HFFc6 (cell line): ENCODE results near the gene RASGRP4. TPM values are rescaled to one million over a fixed set of nuclear protein-coding genes. Genes with fewer than 3 reads are reported as not detected.
A peak's percentile ranks its signal among the peaks of the same experiment; 100 is the strongest.

Source experiments
- DNase-seq: peaks from one replicate; pipeline ENCODE4 v3.0.0-alpha.2; 2018
- H3K27ac Mint-ChIP-seq: 2 replicates; pipeline ENCODE4 v1.8.0; 2020; ENCODE audit warnings: mild to moderate bottlenecking, mixed read lengths
- H3K27me3 Mint-ChIP-seq: 2 replicates; pipeline ENCODE4 v1.8.0; 2021; ENCODE audit warnings: mild to moderate bottlenecking, moderate library complexity, mixed read lengths; ENCODE audit not compliant: insufficient read depth
- H3K36me3 Mint-ChIP-seq: 2 replicates; pipeline ENCODE4 v1.8.0; 2021; ENCODE audit warnings: low read depth, mixed read lengths
- H3K4me1 Mint-ChIP-seq: 2 replicates; pipeline ENCODE4 v1.8.0; 2020; ENCODE audit warnings: low read depth, mixed read lengths
- H3K4me3 Mint-ChIP-seq: 2 replicates; pipeline ENCODE4 v1.8.0; 2020; ENCODE audit warnings: mild to moderate bottlenecking, moderate library complexity, mixed read lengths
- H3K9me3 Mint-ChIP-seq: 2 replicates; pipeline ENCODE4 v1.8.0; 2020; ENCODE audit warnings: mild to moderate bottlenecking, mixed read lengths
- total RNA-seq, 6 experiments: library from RNA; stranded (reverse); fragmentation: NEBNext Ultra II Directional; extraction: Animal tissue kit (Norgen Biotek cat#: 25700); gene quantifications; 2 replicates in 1 of 6; 3 replicates in 5 of 6; pipeline ENCODE4 v1.2.3, GENCODE V29; 2021
- TF ChIP-seq, protein P1 (sequence below): fragments of 200-600 bp; sonication (generic); IDR thresholded peaks from 2 replicates; pipeline ENCODE4 v1.5.0; 2021; ENCODE audit warnings: antibody characterized with exemption, mild to moderate bottlenecking

The RASGRP4 gene
- total RNA-seq, 6 experiments from 2014 or later, result not detected

GRCh38 chr19:38422438-38422837 lies 3.6 kb downstream of the RASGRP4 start:
- Mint-ChIP-seq H3K36me3 (no peaks in the 10 kb centered on the region), H3K4me3 (no peak overlapping the region), H3K4me1 (peaks cover 8% of the 10 kb centered on the region), H3K9me3 (no peaks in the 10 kb centered on the region), H3K27me3 (peaks cover 20% of the 10 kb centered on the region), H3K27ac (no peak overlapping the region)
- no peak for DNase-seq
- TF ChIP-seq, protein P1, sequence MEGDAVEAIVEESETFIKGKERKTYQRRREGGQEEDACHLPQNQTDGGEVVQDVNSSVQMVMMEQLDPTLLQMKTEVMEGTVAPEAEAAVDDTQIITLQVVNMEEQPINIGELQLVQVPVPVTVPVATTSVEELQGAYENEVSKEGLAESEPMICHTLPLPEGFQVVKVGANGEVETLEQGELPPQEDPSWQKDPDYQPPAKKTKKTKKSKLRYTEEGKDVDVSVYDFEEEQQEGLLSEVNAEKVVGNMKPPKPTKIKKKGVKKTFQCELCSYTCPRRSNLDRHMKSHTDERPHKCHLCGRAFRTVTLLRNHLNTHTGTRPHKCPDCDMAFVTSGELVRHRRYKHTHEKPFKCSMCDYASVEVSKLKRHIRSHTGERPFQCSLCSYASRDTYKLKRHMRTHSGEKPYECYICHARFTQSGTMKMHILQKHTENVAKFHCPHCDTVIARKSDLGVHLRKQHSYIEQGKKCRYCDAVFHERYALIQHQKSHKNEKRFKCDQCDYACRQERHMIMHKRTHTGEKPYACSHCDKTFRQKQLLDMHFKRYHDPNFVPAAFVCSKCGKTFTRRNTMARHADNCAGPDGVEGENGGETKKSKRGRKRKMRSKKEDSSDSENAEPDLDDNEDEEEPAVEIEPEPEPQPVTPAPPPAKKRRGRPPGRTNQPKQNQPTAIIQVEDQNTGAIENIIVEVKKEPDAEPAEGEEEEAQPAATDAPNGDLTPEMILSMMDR, result no peak

- H3K36me3 Mint-ChIP-seq, result no peaks in the 10 kb centered on the region
- no peak for DNase-seq
- no peaks in the 10 kb centered on the region for H3K9me3 Mint-ChIP-seq
- H3K27ac Mint-ChIP-seq, result no peak overlapping the region
- H3K4me1 Mint-ChIP-seq, result peaks cover 13% of the 10 kb centered on the region
- TF ChIP-seq, protein P1, result no peak
- peaks cover 26% of the 10 kb centered on the region for H3K27me3 Mint-ChIP-seq
- no peak overlapping the region for H3K4me3 Mint-ChIP-seq
Measured at GRCh38 chr19:38421856-38422255, 4.2 kb downstream of the RASGRP4 start.

DNA sequence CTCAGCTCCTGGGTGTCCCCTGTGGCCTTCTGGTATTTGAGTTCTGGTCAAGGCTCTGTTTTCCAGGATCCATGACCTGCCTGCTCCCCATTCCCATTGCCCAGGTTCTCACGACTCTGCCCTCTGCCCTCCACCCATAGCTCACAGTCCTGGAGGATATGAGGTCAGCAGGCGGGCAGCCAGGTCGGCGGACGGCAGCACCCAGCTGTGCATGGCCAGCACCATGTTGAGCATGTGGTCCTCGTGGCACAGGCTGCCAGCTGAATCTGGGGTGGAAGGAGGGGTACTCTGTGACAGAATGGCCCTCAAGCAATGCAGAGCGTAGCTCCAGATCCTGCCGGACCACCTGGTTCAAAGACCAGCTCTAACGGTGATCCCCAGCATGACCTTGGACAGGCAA lies 5.1 kb downstream of the RASGRP4 start:
- Mint-ChIP-seq H3K9me3 (no peaks in the 10 kb centered on the region), H3K36me3 (no peaks in the 10 kb centered on the region), H3K4me3 (no peak overlapping the region), H3K27me3 (peaks cover 26% of the 10 kb centered on the region), H3K4me1 (peaks cover 13% of the 10 kb centered on the region), H3K27ac (no peak overlapping the region)
- DNase-seq, result no peak
- TF ChIP-seq, protein P1, result no peak

DNA sequence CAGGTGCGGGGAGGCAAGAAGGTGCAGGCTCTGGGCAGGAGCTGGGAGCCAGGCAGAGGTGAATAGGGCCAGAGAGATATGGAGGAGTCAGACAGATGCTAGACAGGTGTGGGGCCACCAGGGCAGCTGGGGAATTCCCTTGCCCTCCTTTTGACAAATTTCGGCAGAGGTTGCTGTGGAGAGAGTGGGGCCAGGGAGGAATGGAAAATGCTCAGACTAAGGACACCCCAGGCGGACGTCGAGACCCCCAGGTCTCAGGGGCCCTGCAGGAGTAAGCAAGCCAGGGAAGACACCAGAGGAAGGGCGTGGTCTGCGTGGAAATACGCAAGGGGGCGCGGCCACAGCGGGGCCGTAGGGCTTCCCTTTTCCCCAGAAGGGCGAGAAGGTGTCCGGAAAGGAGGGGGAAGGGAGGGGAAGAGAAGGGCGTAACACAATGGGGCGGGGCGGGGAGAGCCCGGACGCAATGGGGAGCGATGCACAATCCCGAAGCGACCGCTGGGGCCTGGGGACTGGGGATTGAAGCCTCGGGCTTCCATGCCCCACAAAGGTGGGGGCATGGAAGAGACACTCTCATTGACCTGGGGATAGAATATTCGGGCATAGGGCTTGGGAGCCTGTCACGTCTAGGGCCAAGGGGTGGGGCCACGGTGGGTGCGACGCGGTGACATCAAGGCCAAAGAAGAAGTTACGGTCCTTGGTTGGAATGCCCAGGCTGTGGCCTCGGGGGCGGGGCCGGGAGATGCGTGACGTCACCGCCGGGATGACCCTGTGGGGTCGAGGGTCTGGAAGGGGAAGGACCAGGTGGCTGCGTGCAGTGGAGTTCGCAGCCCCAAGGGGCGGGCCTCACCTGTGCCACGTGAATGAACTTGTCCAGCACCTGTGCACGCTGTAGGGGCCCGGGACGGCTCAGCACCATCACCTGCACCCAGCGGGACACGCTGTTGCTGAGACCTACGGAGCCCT lies 8.2 kb downstream of the RASGRP4 start:
- Mint-ChIP-seq H3K4me1 (peaks cover 13% of the 10 kb centered on the region), H3K27ac (no peak overlapping the region), H3K27me3 (peaks cover 19% of the 10 kb centered on the region), H3K4me3 (peak overlapping the region; percentile 41; the same call in 1 of the 2 replicates), H3K36me3 (no peaks in the 10 kb centered on the region), H3K9me3 (no peaks in the 10 kb centered on the region)
- TF ChIP-seq, protein P1, result no peak
- DNase-seq, result no peak

- no peaks in the 10 kb centered on the region for H3K9me3 Mint-ChIP-seq
- TF ChIP-seq, protein P1, result no peak
- no peak overlapping the region for H3K27ac Mint-ChIP-seq
- no peaks in the 10 kb centered on the region for H3K36me3 Mint-ChIP-seq
- no peak for DNase-seq
- H3K27me3 Mint-ChIP-seq, result peaks cover 18% of the 10 kb centered on the region
- no peak overlapping the region for H3K4me3 Mint-ChIP-seq
- peaks cover 13% of the 10 kb centered on the region for H3K4me1 Mint-ChIP-seq
Measured at GRCh38 chr19:38417146-38417543, 8.9 kb downstream of the RASGRP4 start.
